GM19452 (cell line): ENCODE measurements around the gene PODNL1.

Experiments used
- ATAC-seq: cut with Tn5 transposase; IDR thresholded peaks from one replicate; pipeline ENCODE4 v1.9.1; 2021; ENCODE audit not compliant: unreplicated experiment

Gene PODNL1, protein sequence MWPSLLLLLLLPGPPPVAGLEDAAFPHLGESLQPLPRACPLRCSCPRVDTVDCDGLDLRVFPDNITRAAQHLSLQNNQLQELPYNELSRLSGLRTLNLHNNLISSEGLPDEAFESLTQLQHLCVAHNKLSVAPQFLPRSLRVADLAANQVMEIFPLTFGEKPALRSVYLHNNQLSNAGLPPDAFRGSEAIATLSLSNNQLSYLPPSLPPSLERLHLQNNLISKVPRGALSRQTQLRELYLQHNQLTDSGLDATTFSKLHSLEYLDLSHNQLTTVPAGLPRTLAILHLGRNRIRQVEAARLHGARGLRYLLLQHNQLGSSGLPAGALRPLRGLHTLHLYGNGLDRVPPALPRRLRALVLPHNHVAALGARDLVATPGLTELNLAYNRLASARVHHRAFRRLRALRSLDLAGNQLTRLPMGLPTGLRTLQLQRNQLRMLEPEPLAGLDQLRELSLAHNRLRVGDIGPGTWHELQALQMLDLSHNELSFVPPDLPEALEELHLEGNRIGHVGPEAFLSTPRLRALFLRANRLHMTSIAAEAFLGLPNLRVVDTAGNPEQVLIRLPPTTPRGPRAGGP

DNA sequence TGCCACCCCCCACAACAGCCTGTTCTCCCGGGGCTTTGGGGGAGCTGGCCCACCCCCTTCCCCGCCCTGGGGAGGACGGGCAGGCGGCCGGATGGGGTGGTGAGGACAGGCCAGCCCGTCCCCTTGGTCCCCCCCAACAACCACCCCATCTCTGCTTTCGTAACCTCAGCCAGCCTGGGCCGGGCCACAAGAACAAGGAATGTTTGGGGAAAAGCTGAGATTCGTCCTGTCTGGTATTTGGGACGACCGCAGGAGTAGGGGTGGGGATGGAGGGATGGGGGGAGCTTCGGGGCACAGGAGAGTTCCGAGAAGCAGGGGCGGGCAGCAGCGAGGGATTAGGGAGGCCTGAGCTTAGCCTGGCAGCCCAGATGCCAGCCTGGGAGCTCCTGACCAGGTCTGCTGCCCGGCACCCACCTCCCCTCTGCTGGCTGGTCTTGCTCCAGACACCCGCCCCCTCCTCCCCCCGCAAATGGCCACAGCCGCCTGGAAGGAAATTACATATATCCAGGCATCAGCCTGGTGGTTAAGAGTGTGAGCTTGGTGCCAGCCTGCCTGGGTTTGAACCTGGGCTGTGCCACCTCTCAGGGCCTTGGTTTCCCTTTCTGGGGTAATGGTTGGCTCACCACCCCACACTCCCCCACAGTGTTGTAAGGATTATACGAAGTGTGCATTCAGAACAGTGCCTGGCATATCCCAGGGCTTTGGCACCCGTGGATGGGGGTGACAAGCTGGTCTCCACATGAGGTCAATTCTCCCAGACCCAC is at the start of gene PODNL1:
PODNL1 (minus strand) TSS at position 117 of the 764 bp plus-strand sequence. CDS start 236 bp downstream, outside the sequence.
- ATAC-seq, result no peak

DNA sequence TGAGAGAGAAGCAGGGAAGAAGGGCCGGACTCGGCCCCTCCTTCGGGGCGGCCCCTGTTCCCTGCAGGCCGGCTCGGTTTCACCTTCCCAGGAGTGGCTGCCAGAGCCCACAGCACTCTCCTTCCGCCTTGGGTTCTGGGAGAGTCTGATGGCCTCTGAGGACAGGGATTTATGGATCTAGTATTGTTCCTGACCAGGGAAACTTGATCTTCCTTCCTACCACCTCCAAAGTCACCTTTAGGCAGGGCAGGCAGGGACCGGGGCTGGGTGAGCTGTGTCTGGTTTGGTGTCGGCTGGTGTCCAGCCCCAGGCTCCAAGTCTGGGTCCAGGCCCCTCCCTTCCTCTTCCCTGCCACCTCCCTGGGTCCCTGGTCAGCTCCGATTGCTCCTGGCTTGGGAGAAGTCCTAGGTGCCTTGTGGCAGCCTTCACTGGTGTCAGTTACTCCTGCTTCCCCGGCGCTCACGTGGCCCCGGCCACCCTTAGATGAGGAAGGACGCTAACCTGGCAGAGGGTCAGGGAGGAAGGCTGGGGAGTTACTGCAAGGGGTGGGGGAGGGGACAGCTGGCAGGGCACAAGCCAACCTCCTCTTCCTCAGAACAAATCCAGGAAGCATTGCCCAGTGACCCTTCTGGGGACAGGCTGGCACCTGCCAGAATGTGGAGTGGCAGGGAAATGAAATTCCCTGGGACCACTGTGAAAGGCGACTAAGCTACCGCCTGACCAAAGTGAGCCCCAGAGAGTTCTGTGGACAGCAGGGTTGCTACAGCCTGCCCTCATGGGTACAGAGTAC is 49.1 kb upstream of the PODNL1 start:
- ATAC-seq, result no peak

DNA sequence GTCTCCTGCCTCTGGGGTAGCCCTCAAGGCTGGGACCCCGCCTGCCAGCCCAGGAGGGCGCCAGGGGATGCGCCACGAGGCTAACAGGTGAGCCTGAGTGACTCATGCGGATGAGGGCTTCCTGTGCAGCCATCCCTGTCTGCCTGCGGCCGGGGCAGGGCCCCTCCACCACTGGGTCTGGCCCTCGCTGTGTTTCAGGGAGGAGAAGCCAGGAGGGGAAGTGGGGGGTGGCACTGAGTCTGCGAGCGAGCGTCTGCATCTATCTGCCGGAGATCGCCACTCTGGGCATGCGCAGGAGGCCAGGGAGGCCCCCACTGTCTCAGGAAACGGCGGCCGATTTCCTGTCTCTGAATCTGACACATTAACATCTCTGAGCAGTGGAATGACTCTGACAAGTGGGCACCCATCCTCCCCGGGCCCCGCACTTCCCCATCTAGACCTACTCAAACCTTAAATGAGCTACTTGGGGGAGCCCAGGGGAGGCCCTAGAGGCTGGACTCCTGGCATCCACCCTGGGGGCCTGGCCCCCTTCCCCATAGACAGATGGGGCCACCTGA is 48.2 kb upstream of the PODNL1 start:
- peak; percentile 86 for ATAC-seq

DNA sequence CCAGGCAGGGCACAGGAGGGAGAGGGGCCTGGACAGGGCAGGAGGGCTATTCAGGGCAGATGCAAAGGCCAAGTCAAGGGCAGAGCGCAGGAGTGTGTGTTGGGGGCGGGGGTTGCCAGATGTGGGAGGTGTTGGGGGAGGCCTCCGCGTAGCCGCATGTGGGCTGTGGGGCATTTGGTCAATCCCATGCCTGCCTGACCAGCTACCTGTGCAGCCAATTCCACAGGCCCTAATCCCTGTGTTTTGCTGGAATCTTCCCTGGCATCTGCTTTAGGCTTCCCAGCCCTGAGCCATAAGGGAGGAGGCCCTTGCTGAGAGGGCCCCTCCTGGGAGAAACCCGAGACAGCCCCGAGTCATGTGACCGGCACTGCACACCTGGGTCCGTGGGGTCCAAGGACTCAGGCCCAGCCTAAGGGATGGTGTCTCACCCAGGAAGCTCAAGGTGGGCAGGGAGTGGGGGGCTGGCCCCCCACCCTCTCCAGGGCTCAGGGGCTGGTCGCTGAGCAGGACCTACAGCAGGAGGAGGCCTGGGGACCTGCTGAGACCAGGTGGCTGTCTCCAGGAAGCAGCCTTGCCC is 47.6 kb upstream of the PODNL1 start:
- ATAC-seq, result no peak

DNA sequence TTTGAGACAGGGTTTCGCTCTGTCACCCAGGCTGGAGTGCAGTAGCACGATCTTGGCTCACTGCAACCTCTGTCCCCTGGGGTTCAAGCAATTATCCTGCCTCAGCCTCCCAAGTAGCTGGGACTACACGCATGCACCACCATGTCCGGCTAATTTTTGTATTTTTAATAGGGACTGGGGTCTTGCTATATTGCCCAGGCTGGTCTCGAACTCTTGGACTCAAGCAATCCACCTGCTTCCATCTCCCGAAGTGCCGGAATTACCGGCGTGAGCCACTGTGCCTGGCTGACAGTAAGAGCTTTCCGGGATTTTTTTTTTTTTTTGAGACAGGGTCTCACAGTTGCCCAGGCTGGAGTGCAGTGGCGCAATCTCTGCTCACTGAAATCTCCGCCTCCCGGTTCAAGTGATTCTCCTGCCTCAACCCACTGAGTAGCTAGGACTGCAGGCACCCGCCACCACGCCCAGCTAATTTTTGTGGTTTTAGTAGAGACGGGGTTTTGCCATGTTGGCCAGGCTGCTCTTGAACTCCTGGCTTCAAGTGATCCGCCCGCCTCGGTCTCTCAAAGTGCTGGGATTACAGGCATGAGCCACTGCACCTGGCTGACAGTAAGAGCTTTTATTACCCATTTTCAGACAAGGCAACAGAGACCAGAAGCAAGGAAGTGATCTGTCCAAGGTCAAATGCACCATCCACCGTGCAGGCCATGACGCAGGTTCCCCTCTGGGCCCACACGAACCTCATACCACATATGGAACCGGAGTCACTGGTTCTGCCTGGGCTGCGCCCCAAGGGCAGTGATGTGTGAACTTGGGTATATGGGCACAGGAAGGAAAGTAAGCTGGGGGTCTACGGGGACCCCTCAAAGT is 46.9 kb upstream of the PODNL1 start:
- ATAC-seq, result no peak

DNA sequence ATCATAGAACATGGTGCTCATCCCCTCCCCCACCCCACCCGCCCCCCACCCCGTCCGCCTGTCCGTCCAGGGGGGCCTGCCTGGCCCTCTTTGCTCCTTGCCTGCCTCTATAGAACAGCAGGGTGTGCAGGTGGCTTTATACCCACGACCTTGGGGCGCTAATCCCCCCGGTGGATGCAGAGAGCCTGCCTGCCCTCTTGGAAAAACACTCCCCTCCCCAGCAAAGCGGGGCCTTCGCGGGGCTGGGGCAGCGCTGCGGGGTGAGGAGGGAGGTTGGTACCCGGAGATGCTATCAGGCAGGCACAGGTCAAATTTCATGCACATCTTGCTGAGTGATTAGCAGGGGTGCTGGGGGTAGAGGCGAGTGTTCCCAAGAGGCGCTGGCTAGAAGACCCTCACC is 46.0 kb upstream of the PODNL1 start:
- no peak for ATAC-seq

DNA sequence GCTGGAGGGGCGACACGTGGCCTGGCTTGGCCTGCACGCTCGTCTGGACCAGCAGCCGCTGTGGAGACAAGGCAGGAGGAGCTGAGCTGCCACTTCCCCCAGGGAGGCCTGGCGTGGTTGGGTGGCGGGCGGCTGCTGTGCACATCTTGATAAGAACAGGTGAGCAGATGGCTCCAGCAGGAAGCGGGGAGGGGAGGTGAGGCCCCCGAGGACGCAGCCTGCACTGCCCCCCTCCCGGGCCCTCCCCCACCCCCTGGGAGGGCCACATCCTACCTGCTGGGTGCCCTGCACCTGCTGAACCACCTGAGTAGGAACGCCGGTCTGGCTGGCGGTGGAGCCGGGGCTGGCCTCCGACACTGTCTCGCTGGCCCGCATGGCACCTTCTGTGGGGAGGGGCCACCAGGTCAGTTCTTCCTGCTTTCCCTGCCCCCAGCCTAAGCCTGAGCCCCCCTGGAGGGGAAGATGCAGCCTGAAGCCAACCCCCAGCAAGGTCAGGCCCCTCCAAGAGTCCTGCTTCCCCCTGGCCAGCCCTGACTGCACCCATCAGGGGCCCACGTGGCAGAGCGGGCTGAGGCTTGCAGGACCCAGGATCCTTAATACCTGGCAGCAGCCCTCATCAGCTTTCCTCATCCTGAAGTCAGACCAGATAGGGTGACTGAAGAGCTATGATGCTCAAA is 45.1 kb upstream of the PODNL1 start:
- ATAC-seq, result no peak

DNA sequence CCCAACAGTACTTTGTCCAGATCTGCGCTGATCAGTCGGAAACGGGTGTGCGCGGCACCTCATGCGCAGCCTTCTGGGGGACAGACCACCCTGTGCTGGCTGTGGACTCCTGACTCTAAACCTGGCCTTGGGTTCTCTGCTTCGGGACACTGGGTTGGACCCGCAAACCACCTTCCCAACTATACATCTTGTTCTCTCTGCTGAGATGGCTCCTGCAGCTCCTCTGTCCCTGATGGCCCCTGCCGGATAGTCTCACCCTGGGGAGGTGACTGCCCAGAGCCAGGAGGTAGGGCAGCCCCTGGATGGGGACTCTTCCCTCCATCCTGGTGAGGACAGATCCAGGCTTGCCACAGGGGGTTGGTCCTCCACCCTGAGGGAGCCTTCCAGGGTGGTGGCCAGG is 44.6 kb upstream of the PODNL1 start:
- ATAC-seq, result no peak

DNA sequence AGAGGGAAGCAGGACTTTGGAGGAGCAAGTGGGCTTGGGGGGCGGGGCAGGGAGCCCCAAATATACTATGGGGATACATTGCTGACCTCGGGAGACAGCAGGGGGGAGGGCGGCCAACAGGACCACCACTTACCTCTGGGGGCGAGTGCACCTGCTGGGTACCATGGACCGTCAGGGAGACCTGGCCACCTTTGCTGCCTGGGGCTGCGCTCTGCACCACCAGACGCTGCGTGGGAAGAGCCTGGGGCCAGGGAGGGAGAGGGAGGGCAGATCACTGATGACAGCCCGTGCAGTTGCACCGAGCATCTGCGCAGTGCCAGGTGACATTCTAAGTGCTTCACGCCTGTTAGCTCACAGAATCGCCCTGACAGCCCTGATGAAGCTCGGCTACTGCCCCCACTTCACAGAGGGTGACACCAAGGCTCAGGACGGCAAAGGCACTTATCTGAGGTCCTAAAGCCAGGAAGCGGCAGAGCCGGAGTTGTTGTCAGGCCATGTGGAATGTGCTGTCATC is 43.8 kb upstream of the PODNL1 start:
- no peak for ATAC-seq

DNA sequence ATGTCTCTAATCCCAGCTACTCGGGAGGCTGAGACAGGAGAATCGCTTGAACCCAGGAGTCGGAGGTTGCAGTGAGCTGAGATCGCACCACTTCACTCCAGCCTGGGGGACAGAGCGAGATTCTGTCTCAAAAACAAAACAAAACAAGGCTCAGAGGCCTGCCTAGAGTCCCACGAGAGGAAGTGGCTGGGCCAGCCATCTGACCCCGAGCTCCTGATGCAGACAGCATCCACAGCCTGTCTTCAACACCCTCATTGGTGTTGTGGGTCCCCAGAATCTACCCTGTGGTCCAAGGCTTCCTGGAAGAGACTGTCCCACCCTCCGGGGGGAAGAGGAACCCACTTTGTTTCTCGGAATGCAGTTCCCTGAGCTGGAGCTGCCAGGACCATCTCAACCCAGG is 43.2 kb upstream of the PODNL1 start:
- no peak for ATAC-seq

DNA sequence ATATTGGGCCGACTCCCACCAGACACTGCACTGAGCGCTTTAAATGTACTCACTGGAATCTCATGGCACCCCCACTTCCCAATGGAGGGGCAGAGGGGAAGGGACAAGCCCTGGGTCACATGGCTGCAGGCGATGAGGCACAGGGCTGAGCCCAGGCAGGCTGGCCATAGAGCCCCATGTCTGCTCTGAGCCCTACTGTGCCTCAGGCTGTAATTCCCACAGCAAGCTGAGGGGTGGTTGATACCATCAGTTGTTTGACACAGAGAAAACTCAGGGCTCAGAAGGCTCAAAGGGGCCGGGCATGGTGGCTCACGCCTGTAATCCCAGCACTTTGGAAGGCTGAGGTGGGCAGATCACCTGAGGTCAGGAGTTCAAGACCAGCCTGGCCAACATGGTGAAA is 42.8 kb upstream of the PODNL1 start:
- no peak for ATAC-seq

DNA sequence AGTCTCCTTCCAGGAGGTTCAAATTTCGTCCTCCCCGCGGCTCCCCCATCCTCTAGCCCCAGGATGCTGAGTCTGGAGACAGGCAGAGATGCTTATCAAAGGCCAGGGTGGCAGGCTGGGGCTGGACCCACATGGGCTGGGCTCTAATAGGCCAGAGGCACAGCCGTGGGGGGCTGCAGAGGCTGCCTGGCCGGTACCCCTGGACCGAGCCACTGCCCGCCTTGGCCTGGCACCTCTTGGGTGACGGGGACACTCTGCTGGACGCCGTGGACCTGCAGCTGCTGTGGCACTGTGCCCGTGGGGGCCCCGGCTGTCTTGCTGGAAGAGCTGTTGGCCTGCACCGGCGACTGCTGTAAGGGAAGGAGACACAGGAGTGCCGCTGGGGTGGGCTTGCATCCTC is 42.1 kb upstream of the PODNL1 start:
- no peak for ATAC-seq

DNA sequence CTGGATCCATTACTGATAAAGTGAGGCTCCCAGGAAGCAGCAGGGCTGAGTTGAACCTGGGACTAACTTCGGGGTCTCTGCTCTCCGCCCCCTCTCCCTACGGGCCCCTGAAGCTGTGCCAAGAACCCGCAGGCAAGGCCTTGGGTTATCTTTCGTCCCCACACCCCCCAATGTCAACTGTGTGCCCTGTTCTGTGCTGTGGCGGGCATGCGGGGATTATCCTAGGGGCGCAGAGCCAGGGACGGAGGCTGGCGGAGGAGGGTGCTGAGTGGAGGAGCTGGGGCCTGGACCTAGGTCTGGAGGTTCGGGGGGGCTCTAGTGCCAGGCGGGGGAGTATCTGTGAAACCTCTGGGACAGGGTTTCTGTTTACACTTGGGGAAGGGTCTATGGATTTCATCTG is 41.5 kb upstream of the PODNL1 start:
- no peak for ATAC-seq

DNA sequence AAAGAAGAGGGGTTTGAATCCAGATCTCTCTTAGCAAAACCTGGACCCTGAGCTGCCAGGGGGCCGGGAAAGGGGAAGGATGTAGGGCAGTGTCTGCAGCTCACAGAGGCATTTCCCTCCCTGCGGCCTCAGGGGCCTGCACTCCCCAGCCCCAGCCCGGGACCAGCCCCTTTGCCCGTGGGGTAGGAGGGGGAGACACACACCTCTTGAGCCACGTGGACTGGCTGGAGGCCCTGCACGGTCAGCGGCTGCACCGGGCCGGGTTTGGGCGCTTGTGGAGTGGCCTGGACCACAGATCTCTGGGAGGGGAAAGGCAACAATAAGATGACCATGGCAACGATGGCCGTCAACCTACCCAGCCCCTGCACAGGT is 41.0 kb upstream of the PODNL1 start:
- ATAC-seq, result no peak

DNA sequence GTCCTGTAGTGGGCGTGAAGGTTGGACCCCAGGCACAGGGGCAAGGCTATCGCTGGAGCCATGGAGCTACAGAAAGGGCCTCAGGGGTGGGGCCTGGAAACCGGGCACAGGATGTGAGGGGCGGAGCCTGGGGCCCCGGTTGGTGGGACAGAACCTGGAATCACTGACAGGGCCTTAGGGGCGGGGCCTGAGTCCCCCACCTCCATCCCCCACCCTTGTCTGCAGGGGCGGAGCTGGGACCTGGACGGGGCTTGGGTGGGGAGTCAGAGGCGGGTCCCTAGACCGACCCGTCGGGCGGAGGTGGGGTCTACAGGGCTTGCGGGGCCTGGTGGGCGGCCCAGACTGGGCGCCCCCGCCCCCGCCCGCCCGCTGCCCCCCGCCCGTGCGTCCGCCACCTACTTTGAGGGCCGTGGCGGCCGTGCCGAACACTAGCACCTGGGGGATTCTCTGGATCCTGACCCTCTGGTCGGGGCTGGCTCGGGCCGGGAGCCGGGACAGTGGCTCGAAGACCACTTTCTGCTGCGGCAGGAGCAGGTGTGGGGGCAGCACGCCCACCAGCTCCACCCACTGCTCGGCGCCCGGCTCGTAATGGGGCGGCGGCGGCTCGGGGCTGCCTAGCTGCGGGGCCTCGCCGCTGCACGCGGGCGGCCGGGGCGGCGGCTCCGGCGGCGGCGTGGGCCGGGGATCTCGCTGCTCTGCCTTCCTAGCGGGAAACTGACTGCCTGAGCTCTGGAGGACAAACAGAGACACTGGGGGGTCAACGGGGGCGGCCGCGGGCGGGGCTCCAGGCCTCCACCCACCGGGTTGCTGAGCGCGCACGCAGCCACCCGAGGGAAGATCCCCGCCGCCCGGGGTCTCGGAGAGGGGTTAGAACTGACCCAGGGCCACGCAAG is 40.4 kb upstream of the PODNL1 start:
- no peak for ATAC-seq

DNA sequence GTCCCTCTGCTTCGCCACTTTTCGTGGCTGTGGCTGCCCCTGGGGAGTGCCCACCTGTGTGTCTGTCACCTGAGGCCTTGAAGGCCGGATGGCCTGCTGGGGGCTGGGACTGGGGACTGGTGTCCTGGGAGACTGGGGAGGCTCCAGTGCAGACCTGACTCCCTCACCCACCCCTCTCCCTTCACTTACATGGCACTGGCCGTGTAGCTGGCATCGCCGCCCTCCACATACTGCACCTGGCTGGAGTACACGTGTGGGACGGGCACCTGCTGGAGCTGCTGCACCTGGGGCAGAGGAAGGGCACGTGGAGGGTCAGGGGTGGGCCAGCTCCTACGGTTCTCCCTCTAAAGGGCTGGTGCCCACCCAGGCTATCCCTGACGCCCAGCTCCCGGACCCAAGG is 39.6 kb upstream of the PODNL1 start:
- no peak for ATAC-seq

DNA sequence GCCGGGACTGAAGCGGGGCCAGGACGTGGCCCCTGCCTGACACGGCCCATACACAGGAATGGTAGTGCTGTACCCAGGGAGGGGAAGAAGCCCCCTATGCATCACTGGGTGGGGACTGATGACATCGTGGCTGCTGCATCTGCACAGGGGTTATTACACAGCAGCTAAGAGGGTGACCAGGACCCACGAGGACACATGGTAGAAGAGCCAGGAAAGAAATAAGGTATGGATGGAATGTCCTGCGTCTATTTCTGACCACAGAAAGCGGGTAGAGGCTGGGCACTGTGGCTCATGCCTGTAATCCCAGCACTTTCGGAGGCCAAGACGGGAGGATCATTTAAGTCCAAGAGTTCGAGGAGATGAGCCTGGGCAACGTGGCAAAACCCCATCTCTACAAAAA is 38.2 kb upstream of the PODNL1 start:
- no peak for ATAC-seq

DNA sequence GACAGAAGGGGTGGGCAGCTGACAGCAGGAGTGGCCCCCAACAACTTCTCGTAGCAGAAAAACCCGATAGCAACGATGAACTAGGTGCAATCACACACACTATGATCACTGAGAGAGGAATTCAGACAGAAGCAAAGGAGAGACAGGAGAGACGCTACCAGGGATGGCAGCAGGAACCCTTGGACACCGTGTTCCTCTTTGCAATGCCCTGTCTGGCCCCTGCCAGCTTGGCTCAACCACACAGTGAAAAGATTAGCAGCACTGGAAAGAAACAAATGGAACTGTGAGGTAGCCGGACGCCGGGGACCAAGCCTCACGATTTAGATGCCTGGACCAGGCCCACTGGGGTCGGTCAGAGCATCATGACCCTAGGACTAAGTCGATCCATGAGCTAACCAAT is 37.7 kb upstream of the PODNL1 start:
- ATAC-seq, result no peak
